GM21367 (cell line): ENCODE data around the gene ANKIB1.
"Not testable (repeated sequence)": the region's sequence is repeated elsewhere in the genome, so short reads cannot be mapped to it uniquely, and the experiment has no call there.

Source experiments
- ATAC-seq: cut with Tn5 transposase; IDR thresholded peaks from one replicate; pipeline ENCODE4 v1.9.1; 2021; ENCODE audit not compliant: unreplicated experiment

Gene ANKIB1

DNA sequence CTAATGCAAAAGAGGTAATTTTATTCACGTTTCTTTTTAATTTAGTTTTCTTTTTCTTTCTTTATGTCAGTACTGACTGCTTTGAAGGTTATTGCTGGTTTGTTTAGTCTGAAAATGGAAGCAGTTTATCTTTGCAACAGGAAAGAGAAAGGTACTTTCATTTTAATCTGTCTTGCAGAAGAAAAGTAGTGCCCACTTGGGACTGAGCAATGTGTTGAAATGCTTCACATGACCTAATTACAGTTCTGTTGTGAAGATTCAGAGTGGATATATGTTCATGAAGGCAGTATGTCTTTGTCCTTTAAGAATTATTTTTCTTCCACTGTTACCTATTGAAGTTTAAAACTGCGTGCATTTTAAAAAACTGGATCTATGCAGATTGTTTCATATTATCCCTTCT, 80.1 kb downstream of the ANKIB1 start:
- ATAC-seq: no peak

GRCh38 chr7:92330835-92331438, 85.2 kb downstream of the ANKIB1 start:
- no peak for ATAC-seq

DNA sequence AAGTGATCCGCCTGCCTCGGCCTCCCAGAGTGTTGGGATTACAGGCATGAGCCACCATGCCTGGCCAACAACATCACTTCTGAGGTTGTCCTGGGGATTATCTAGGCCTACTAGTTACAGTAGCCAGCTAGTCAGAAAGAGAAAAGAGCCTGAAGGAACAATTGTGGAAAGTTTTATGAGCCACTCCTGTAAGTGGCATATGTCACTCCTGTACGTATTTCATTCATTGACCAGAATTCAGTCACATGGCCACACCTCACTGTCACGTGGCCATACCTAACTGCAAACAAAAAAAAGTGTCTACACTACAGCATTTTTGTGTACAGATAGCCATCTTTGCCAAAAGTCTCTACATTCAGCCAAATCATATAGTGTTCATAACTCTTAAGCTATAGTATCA, 85.7 kb downstream of the ANKIB1 start:
- no peak for ATAC-seq

DNA sequence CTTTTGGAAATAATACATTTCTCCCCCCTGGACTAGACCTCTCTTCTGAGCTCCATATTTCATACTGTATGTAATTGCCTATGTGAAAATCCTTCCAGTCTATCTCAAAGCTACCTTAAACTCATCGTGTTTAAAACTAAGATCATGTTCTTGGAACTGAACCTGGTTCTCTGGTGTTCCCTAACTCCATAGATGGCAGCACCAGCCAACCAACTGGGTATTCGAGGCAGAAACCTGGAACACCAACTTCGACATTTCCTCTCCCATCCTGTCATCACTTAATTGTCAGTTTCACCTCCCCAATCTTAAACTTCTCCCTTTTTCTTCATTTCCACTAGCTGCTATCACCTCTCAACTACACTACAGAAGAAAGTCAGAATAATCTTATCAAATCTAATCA, 87.0 kb downstream of the ANKIB1 start:
- no peak for ATAC-seq

DNA sequence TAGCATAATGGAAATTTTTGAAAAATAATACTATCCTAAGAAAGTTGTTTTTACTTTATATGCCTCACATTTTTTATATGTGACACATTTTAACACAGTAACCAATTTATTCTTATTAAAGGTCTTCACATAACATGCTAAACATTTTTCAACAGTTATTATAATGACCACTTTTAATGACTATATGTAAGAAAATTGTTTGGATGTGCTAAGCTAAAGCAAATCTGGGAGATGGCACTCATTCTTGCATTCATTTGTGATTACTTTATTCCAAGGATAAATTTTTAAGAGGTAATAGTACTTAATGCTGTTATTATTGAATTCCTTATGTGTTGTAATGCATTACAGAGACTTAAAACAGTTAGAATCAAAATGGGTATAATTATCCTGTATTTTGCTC, 88.1 kb downstream of the ANKIB1 start:
- no peak for ATAC-seq

- no peak for ATAC-seq
These were observed 89.8 kb downstream of the ANKIB1 start for GRCh38 chr7:92335574-92335973.

- no peak for ATAC-seq
These were observed 91.0 kb downstream of the ANKIB1 start for GRCh38 chr7:92336662-92337340.

GRCh38 chr7:92340016-92340415, 94.2 kb downstream of the ANKIB1 start:
- ATAC-seq: no peak

DNA sequence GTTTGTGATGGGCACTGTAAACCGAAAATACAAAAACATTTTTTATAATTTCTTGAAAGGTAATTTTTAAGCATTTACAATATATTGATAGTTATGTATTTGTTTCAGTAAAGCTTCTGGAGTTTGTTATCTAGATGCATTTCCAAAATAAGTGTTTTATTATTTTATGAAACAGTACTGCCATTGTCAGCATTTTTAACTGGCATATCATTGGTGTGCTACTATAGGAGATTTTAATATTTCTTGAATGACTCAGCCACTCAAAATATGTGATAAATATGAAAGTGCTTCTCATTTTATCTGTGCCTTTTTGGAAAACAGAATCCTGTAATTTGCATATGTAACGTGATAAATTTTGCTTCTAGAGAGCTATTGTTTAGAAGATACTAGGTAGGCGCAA, 97.9 kb downstream of the ANKIB1 start:
- ATAC-seq: no peak

DNA sequence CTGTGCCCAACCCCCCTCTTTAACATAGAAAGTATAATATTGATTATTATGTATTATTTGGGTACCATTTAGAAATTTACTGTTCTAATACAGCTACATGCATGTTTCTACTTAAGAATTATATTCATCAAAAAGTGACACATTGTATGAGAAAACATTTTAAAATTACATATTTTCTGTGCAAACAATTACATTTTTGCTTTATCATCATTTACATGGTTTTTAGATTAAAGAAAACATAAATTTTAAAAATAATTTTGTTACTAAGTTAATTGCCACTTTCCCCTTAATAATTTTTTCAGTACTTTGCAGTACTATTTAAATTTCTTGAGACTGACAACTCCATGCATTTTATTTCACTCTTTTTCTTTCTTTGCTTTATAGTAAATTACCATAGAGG, 106.2 kb downstream of the ANKIB1 start:
- ATAC-seq: no peak

GRCh38 chr7:92354214-92354613, 108.4 kb downstream of the ANKIB1 start:
- no peak for ATAC-seq

DNA sequence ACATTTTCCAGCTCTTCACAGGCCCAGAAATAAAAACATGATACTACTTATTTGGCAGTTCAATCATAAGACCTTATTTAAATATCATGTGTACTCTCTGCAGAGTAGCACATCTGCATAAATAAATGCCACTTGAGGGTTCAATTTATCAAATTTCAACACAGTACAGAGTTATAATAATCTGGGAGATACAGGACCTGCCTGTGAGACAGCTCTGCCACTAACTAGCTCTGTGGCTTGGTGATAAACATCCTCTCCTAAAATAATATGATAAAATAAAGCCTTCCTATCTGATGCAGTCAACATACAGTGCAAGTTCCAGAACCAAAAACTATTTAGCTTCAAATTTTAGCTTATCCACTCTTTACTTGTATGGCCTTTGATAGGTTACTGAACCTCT, 110.6 kb downstream of the ANKIB1 start:
- no peak for ATAC-seq

GRCh38 chr7:92357260-92357659, 111.5 kb downstream of the ANKIB1 start:
- no peak for ATAC-seq

GRCh38 chr7:92359179-92359578, 113.4 kb downstream of the ANKIB1 start:
- ATAC-seq: not testable (repeated sequence)

DNA sequence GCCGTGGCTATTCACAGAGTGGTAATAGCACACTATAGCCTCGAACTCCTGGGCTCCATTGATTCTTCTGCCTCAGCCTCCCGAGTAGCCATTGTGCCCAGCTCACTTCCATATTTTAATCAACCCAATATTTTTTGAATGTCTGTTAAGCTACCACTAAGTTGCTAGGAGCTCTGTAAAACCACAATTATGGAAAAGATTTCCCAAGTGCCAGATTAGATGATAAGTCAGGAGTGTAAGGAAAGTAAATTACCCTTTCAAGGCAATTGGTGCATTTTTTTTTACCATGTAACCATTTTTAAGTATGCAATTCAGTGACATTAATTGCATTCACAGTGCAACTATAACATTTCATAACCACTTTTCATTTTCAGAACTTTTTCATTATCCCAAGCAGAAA, 114.0 kb downstream of the ANKIB1 start:
- no peak for ATAC-seq

DNA sequence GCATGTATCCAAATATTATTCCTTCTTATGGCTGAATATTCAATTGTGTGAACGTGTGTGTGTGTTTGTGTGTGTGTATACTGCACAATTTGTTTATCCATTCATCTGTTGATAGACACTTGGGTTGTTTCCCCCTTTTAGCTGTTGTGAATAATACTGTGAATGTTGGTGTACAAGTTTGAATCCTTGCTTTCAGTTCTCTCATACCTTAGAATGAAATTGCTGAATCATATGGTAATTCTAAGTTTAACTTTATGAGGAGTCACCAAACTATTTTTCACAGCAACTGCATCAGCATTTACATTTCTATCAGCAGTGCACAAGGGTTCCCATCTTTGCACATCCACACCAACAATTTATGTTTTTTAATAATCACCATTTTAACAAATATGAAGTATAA, 114.6 kb downstream of the ANKIB1 start:
- ATAC-seq: no peak

- ATAC-seq: no peak
These were observed 116.4 kb downstream of the ANKIB1 start for GRCh38 chr7:92362131-92362530.

DNA sequence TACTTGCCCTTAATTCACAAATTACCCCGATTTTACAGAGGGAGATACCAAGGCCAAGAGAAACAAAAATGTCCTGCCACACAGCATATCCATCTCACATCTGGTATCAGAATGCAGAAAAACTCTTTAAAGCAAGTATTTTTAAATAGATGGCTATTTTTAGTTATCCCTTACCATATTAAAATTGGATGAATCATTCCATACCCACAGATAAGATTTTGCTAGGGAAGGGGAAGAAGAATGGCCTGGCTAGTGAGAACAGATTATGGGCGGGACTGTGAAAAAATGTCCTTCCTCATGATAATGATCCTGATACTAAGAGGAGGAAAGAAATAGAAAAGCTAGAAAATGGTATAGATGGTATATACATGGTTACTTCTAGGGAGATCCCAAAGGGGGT, 121.0 kb downstream of the ANKIB1 start:
- no peak for ATAC-seq

DNA sequence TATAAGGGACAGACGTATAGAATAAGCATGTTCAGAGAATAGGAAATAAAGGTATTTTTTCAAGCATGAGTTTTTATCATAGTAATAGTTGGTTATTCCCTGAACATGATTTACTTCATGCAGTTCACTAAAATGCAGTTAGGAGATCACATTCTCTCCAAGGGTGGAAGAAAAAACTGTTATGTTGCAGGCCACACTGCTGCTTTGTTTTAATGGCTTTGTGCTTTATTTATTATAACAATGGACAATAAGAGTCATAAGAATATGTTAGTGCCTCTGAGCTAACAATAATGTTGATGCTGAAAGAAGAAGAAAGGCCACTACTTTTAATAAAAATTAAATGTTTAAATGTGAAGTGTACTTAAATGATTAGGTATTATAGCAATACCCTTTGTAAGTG, 123.0 kb downstream of the ANKIB1 start:
- ATAC-seq: no peak

DNA sequence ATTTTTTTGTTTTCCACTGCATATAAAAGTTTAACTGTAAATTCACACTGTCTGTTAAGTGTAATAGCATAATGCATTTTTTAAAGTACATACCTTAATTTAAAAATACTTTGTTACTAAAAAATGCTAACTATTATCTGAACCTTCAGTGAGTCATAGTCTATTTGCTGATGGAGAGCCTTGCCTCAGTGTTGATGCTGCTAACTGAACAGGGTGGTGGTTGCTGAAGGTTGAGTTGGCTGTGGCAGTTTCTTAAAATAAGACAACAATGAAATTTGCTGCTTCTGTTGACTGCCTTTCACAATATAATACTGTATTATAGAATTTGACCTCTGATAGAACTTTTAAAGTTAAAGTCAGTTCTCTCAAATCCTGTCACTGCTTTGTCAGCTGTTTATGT, 129.2 kb downstream of the ANKIB1 start:
- no peak for ATAC-seq

- ATAC-seq: no peak
These were observed 145.3 kb downstream of the ANKIB1 start for GRCh38 chr7:92391071-92391470.

DNA sequence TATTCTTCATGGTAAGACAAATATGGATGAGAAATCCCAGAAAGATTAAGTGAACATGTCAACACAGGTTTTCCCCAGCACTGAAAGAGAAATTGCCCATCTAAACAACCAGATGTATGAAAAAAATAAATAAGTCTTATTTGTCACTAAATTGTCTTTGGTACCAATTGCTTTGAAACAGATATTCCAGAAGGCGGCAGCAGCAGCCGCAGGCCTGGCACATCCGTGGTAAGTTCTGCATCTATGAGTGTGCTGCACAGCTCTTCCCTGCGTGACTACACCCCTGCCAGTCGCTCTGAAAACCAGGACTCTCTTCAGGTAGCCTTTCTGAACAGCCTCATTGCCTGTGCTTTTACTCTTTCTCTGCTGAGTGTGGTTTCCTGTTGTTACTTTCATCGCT, 151.8 kb downstream of the ANKIB1 start:
- ATAC-seq: no peak

DNA sequence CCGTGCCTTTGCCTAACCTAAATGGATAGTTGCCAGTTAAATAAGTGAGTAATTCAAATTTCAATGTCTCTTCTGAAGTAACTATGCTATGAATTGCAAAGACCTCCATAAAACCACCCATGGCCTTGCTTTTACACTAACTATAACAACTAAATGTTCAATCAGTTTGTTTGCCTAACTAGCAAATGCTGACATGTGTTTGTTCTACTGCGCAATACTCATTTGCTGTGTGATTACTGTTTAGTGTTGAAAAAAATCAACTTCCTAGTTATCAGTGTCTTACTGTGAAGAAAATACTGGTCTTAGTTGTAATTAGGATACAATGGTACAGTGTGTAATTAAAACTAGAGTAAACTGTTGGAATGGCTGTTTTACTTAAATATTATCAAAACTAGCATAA, 154.2 kb downstream of the ANKIB1 start:
- no peak for ATAC-seq
